Bronchial epithelial cell (primary cell): ENCODE data around the gene TEX29. TPM values are rescaled to one million over a fixed set of nuclear protein-coding genes. Genes with fewer than 3 reads are reported as not detected.
A peak's percentile ranks its signal among the peaks of the same experiment; 100 is the strongest.

Source experiments
- DNase-seq: peaks from one replicate; pipeline ENCODE4 v3.0.0-alpha.2; 2010; ENCODE audit warnings: low read depth
- FAIRE-seq: peaks from 2 replicates; lab custom pipeline; 2011; peaks lifted over from hg19 to GRCh38; lab: Jason Lieb, UNC
- H3K27me3 ChIP-seq: 2 replicates; pipeline ENCODE4 v1.5.1; 2011; ENCODE audit warnings: low read length; ENCODE audit not compliant: control insufficient read depth, insufficient read depth
- H3K36me3 ChIP-seq: 2 replicates; pipeline ENCODE4 v1.5.1; 2011; ENCODE audit warnings: low read length; ENCODE audit not compliant: control insufficient read depth, insufficient read depth
- H3K4me3 ChIP-seq: 2 replicates; pipeline ENCODE4 v1.5.1; 2011; ENCODE audit warnings: mild to moderate bottlenecking, low read depth, low read length, control low read depth
- CTCF ChIP-seq: IDR thresholded peaks from 2 replicates; pipeline ENCODE4 v1.5.1; 2011; ENCODE audit warnings: mild to moderate bottlenecking, moderate library complexity, low read length, control low read depth, inconsistent platforms; ENCODE audit not compliant: insufficient read depth, severe bottlenecking
- total RNA-seq: library from RNA; depleted of rRNA; stranded (reverse); fragments of >200 nt; gene quantifications from 2 replicates; pipeline ENCODE4 v1.2.1, GENCODE V29; 2014

TEX29 gene
- total RNA-seq, 1 donor from 2014 or later = not detected

DNA sequence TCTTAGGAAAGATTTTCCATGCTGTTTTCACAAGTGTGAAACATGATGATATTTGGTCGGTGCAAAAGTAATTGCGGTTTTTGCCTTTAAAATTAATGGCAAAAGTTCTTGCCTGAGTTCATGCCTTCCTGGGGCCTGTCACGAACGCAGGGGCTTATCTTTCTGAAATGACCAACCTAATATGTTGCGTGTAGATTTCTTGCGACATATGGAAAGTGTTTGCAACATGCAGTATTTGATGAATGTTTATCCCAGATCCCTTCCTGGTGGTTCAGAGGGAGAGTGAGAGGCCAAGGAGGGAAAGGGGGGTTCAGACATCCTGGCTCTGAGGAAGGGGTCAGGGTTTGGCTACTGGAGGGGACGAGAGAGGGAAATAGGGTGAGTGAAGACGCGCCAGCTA is 72.0 kb downstream of the TEX29 start:
- TF ChIP-seq CTCF = no peak
- no peaks in the 10 kb centered on the region for H3K36me3 ChIP-seq
- no peak for FAIRE-seq
- DNase-seq = no peak
- no peaks in the 10 kb centered on the region for H3K27me3 ChIP-seq
- no peak overlapping the region for H3K4me3 ChIP-seq

- no peak for DNase-seq
- no peak for TF ChIP-seq CTCF
- Histone ChIP-seq H3K27me3 (no peaks in the 10 kb centered on the region), H3K36me3 (no peaks in the 10 kb centered on the region), H3K4me3 (no peak overlapping the region)
- peak; percentile 28 for FAIRE-seq
Observed at GRCh38 chr13:111393221-111393790, 72.9 kb downstream of the TEX29 start.

Other genes starting within 250 kb of the TEX29 start
- gene ARHGEF7, start 205.3 kb upstream of the TEX29 start, total RNA-seq = 26.2 and 31.6 TPM in 2 replicates